Measurements from ENCODE around the gene OLIG1. TPM values are rescaled to one million over a fixed set of nuclear protein-coding genes. Genes with fewer than 3 reads are reported as not detected.
A peak's percentile ranks its signal among the peaks of the same experiment; 100 is the strongest.

Gene OLIG1
- total and polyA plus RNA-seq, 10 donors = 0.02 to 1.8 (median 0.58) TPM; not detected in 2

GRCh38 chr21:33064623-33065390, 5.1 kb upstream of the OLIG1 start:
- H3K4me1 ChIP-seq = peaks cover 2 to 61% (median 13%) of the 10 kb centered on the region in 6 donors
- H3K27ac ChIP-seq = peak overlapping the region in 3 of 8 donors; percentile 7 to 67 (median 31)
- H3K9me3 ChIP-seq = peaks cover 0 to 12% (median 3%) of the 10 kb centered on the region in 8 donors
- no peaks in the 10 kb centered on the region for H3K36me3 ChIP-seq
- no peak for TF ChIP-seq POLR2AphosphoS5 (IDR thresholded peaks at IDR 0.05)
- no peak for TF ChIP-seq POLR2A (IDR thresholded peaks at IDR 0.05)
- no peak for TF ChIP-seq CTCF (IDR thresholded peaks at IDR 0.05 in 8 of 11, conservative IDR thresholded peaks at IDR 0.05 in 3 of 11)
- no peak for DNase-seq
- intact Hi-C loops (cut with DNase I; ENCODE audit: low total_unique reads) = no loop called here
- H3K4me3 ChIP-seq = no peak overlapping the region
- 36 to 65% (median 51%) methylated on average over 18 of the region's 18 CpGs for WGBS, 5 donors
- H3K27me3 ChIP-seq (replicated peaks in 1 of 7) = peaks cover 0 to 97% (median 61%) of the 10 kb centered on the region in 7 donors

- H3K4me3 ChIP-seq = no peak overlapping the region
- peaks cover 21 to 72% (median 29%) of the 10 kb centered on the region in 6 donors for H3K4me1 ChIP-seq
- H3K36me3 ChIP-seq = no peaks in the 10 kb centered on the region
- DNase-seq = no peak
- peak overlapping the region in 1 of 8 donors; percentile 45 for H3K27ac ChIP-seq
- TF ChIP-seq POLR2AphosphoS5 (IDR thresholded peaks at IDR 0.05) (no peak), POLR2A (IDR thresholded peaks at IDR 0.05) (no peak), CTCF (IDR thresholded peaks at IDR 0.05 in 8 of 11, conservative IDR thresholded peaks at IDR 0.05 in 3 of 11) (no peak)
- H3K9me3 ChIP-seq = peaks cover 0 to 14% (median 3%) of the 10 kb centered on the region in 8 donors
- WGBS, 5 donors = 70 to 89% (median 74%) methylated on average over 1 to 7 of the region's 7 CpGs
- intact Hi-C loops (cut with DNase I; ENCODE audit: low total_unique reads) = no loop called here
- peaks cover 0 to 97% (median 82%) of the 10 kb centered on the region in 7 donors for H3K27me3 ChIP-seq (replicated peaks in 1 of 7)
Measured at GRCh38 chr21:33067043-33067442, 2.9 kb upstream of the OLIG1 start.

GRCh38 chr21:33067457-33067856, 2.5 kb upstream of the OLIG1 start:
- no peak overlapping the region for H3K4me3 ChIP-seq
- H3K36me3 ChIP-seq = no peaks in the 10 kb centered on the region
- H3K27me3 ChIP-seq (replicated peaks in 1 of 7) = peaks cover 0 to 100% (median 86%) of the 10 kb centered on the region in 7 donors
- H3K4me1 ChIP-seq = peaks cover 21 to 75% (median 31%) of the 10 kb centered on the region in 6 donors
- no peak for DNase-seq
- intact Hi-C loops (cut with DNase I; ENCODE audit: low total_unique reads) = no loop called here
- WGBS, 5 donors = 16 to 25% (median 17%) methylated on average over 4 of the region's 4 CpGs
- H3K27ac ChIP-seq = peak overlapping the region in 2 of 8 donors; percentile 27 to 45
- TF ChIP-seq POLR2AphosphoS5 (IDR thresholded peaks at IDR 0.05) (no peak), CTCF (IDR thresholded peaks at IDR 0.05 in 8 of 11, conservative IDR thresholded peaks at IDR 0.05 in 3 of 11) (no peak), POLR2A (IDR thresholded peaks at IDR 0.05) (no peak)
- H3K9me3 ChIP-seq = peaks cover 0 to 14% (median 3%) of the 10 kb centered on the region in 8 donors

GRCh38 chr21:33069243-33069642, 698 bp upstream of the OLIG1 start:
- no peak overlapping the region for H3K27ac ChIP-seq
- TF ChIP-seq POLR2AphosphoS5 (IDR thresholded peaks at IDR 0.05) = no peak
- no peak for TF ChIP-seq POLR2A (IDR thresholded peaks at IDR 0.05)
- TF ChIP-seq CTCF (IDR thresholded peaks at IDR 0.05 in 8 of 11, conservative IDR thresholded peaks at IDR 0.05 in 3 of 11) = no peak
- H3K4me3 ChIP-seq = peak overlapping the region in 1 of 8 donors; percentile 73
- intact Hi-C loops (cut with DNase I; ENCODE audit: low total_unique reads) = no loop called here
- no peak for DNase-seq
- H3K36me3 ChIP-seq = no peaks in the 10 kb centered on the region
- WGBS, 5 donors = 62 to 69% (median 66%) methylated on average over 5 of the region's 5 CpGs
- H3K4me1 ChIP-seq = peaks cover 21 to 64% (median 31%) of the 10 kb centered on the region in 6 donors
- H3K27me3 ChIP-seq (replicated peaks in 1 of 7) = peaks cover 0 to 100% (median 91%) of the 10 kb centered on the region in 7 donors
- peaks cover 0 to 14% (median 3%) of the 10 kb centered on the region in 8 donors for H3K9me3 ChIP-seq

All from spleen (tissue), 11 donors.